Renal cortex interstitium (tissue), 11 donors: ENCODE results near the gene NCAM1. TPM values are rescaled to one million over a fixed set of nuclear protein-coding genes. Genes with fewer than 3 reads are reported as not detected.

Experiments used
- DNase-seq, 11 donors: peaks; one replicate each; pipeline ENCODE4 v3.0.0-alpha.2; 2013; ENCODE audit warnings: low read depth in 9 of 11, low spot score in 4 of 11; ENCODE audit errors: extremely low read depth in 1 of 11
- polyA plus RNA-seq, 3 donors: library from polyadenylated mRNA; unstranded; fragments of 120-200 nt; gene quantifications; one replicate each; pipeline ENCODE4 v1.2.1, GENCODE V29; 2013; ENCODE audit not compliant: insufficient read length in 3 of 3

NCAM1 gene
- polyA plus RNA-seq, 3 donors: 72.5 to 88.0 (median 83.2) TPM

DNA sequence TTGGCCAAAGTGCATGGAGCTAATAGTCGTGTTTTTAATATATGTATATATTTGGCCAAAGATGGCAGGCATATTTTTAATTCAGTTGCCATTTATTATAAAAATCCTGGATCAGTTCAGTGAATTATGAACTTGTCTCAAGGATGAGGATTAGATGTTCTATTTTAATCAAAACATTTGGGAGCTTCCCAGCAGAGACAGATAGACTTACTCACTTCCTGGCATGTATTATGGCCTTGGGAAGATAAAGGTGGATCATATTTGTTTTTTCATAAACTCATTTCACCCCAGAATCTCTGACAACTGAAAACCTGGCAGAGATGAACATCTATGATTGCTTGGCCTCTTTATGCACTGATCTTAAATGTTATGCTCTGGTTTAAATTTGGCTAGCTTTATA, 148.8 kb downstream of the NCAM1 start:
- no peak for DNase-seq

DNA sequence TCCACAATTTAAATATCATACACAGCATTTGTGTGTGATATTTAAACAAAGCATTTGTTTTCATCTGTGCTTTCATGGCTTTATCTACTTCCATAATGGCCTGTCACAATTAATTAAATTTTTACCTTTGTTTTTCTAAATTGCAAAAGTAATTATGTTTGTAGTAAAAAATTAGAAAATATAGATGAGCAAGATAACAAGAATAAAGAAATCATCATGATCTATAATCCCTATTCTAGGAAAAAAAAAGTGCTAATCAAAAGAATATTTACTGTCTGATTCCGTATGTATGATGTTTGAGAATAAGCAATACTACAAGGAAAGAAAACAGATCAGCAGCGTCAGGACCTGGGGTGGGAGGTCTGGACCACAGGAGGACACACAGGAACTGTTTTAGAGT, 149.9 kb downstream of the NCAM1 start:
- no peak for DNase-seq

DNA sequence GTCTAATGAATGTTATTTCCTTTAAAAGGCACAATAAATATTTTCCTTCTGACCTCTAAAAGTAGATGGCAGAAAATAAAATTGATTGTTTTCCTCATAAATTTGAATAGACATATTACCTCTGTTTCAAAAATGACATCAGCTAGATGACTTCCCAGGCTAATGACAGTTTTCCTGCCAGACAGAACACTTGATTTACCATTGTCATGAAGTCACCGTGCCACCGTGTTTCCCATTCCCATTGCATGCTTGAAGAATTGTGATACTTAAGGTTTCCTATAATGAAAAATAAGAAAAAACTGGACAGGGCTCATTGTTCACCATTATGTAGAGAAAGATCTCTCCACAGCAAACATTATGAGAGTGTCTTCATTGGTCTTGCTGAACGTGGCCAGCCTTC, 151.1 kb downstream of the NCAM1 start:
- DNase-seq: no peak

DNA sequence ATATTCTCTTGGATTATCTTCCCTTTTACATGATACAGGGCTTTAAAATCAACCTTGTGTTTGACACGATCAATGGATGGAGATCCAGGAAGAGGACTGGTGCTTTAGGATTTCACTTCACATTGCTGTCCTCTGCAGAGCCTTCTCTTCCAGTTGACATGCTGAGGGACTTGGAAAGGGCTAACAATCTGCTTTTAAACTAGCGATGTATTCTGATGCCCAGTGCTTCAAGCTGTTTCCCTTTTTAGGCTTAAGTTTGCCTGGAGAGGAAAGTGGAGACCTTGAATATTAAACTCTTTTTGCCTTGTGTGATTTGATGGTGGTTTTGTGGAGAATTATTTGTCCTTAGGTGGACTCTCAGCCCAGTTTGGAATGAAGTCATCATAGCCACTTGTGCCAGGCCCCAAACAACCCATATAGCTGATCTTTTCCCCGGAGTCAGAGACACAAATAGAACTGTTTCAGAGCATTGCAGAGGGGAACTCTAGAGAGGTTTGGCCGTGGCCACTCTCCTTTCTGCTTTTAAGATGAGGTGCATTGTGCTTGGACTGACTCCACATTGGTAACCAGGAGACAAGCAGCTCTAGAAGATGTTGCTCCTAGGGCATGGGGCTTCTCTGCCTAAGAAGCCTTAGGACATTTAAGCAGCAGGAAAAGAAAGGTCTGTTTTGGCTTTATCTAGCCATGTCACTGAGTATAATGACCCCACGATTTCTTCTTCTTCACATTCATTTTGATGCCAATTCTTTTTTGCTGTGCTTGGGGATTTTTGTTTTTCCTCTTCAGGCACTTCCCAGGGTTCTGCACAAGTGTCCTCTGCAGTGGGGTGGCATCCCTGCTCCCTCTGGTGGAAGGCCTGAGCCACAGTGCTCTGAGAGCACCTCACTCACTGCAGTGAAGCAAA, 152.8 kb downstream of the NCAM1 start:
- peak; percentile 26 to 55 (median 38) for DNase-seq

DNA sequence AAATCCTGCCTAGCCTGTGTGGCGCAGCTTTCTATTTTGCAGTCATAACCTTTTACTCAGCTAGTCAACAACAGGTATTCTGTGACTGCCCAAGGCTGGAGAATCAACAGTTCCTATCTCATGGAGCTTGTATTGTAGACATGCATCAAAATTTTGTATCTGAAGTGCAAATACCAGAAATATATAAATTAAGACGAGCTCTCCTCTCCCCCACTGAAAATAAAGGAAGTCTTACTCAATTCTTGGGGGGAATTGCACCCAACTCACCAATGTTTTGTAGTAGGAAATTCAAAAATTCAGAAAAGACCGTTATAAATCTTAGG, 153.4 kb downstream of the NCAM1 start:
- no peak for DNase-seq

DNA sequence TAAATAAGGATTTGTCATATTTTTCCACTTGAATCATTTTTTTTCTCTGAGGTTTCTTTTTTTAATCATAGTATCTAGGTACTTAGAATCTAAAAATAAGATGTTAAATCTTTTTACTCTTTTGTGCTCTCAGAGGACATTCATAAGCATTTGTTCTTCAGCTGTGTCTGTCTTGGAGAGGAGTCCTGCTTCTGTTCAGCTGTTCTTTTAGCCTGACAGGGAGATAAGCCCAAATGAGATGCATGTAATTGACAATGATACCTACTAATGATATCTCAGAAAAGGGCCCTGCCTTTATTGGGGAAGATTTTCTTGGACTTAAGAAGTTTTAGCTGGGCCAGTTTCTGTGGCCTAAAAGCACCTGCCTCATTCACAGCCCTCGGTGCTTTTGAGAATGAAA, 156.9 kb downstream of the NCAM1 start:
- no peak for DNase-seq

DNA sequence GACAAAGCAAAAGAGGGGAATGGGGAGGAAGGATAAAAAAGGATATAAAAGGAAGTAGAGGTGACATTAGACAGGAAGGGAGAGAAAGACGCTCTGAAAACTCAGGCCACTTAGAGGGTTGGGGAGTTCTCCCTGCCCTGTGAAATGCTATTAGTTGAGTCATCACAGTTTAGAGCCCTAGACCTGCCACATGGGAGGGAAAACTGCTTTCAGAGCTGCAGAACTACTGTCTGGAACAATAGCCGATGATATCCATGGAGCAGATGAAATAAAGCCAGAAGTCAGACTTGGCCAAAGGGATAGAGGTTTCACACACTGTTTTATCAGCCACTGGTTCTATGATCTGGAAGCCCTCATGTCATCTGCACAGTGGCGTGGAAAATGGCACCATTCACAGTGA, 157.9 kb downstream of the NCAM1 start:
- DNase-seq: no peak

DNA sequence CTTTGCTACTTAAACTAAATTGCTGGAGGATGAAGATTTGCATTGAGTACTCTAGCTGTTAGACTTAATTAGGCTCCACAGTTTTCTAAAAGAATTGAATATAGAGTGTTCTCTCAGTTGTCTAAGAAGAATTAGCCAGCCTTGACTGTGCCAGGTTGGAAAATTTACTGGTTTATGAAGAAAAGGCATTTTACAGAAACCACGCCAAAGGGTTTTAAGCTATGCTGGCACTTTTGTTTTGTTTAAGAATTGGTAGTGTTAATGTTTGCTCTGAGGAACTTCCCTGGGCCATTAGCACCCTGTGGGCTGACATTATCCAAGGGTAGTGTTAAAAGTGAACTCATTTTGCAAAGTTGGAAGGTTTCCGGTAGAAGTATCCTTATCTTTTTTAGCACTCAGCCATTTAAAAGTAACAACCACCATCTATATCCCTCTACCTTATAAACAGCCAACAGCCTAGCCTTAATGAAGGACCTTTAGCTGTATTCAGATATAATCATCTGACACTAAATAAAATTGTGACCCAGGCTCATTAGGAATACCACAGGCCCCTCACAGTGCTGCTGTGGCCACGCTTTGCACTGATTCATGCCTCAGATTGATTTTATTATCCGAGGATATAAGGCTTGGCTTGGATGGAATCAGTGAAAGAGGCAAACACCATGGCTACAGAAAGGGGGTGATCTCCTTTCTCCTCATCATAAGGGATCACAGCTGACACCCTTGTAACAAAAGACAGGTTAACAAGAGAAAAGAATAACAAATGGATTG, 158.9 kb downstream of the NCAM1 start:
- no peak for DNase-seq

DNA sequence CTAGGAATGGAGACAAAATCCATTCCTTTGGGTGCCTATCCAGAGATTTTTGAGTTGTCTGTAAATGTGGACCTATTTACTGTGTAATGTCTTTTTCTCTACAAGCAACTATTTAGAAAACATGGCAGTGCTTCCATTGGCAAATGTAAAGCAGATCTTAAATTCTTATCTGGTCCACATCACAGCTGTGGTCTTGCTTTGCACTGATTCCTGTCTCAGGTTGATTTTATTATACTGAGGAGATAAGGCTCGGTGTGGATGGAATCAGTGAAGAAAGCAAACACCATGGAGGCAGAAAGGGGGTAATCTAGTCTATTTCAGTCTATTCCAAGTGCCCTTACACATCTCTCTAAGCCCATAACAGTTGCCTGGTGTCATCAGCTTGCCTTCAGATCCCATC, 160.5 kb downstream of the NCAM1 start:
- no peak for DNase-seq

DNA sequence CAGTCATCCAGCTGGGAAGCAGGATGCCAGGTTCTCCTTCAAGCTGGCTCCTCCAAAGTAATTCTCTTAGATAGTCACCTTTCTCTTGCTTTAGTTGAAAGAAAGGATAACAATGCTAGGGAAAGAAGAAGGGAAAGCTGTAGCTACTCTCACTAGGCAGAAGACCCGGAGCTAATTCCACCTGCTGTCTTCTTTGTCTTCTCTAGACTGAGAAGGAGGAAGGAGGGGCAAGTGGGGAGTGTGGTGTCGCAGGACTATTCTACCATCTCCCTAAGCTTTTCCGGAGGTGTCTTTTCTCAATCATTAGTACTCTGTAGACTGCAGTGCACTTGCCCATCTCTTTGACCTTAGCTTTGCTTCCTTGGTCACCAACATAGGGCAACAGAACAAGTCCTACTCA, 162.8 kb downstream of the NCAM1 start:
- no peak for DNase-seq

DNA sequence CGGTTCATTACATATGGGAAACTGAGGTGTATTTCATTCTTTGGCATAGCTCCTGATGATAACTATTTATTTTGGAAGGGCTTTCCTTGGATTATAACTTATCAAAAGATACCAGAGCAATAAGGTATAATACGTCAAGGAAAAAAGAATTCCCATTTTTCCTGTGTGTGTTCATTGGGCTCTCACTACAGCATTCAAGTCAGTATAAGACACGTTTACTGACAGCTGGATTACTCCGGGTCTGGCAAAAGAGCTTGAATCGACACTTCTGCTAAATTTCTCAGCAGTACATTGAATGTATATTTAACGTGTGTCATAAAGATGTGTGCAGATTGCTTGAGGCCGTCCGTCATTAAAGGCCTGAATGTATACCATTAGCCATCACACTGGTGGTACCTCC, 163.4 kb downstream of the NCAM1 start:
- no peak for DNase-seq

DNA sequence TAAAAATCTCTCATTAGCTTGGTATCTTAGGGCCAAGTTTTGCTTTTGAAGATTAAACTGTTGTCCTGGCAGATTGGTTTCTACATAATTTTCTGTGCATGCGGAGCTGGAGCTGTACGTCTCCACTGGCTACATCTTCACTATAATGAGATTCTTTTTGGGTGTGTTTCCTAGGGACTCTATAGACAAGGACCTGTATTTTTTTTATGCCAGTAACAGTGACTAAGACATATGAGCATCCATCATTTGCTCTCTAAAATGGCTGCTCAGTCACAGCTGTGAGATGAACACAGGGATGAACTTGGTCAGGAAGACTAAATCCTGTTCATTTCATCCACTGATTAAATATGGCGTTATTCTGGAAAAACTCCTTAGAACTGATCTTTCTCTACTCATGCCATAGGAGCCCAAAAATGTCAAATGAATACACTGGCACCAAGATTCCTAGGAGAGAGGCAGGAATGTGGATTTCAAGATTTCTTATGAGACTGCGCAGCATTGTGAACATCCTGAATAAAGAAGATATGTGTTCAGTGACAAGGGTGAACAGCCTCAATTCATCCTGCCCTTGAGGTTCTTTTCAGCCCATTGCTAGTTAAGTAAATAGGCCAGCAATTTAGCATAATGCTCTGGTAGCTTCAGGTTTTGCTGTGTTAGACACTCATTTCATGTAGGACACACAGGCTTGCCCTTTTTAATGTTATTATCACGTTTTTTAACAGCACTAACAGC, 168.2 kb downstream of the NCAM1 start:
- DNase-seq: no peak

DNA sequence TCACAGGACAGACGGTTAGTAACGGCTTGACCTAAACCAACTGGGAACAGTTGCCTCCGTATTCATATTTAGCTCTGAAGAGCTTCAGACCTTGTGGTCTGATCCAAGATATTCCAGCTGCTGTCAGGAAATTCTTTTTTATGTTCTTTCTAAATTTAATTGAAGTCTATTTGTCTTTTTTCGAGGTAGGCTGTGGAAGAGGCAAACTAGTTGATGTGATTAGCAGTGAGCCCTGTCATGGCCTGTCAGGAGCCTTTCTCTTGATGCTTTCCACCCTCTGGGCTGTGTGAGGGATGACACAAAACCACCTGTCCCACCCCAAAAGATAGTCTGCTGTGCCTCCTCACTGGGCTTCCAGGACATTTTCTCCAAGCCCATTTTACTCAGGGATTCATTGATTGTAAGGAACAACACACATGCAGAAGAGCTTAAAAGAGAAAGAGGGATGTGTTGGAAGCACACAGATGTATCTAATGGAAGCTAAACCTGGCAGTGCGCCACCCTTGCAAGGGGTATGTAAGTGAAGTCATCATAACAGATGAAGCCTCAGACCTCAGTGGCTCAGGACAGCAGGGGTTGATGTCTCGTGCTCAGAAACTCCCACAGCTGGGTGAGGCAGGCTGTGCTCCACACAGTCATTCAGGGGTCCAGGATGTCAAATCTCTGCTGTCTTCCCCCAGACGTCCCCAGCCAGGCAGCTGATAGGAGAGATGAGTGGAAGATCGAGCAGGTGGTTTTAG, 170.0 kb downstream of the NCAM1 start:
- DNase-seq: no peak

DNA sequence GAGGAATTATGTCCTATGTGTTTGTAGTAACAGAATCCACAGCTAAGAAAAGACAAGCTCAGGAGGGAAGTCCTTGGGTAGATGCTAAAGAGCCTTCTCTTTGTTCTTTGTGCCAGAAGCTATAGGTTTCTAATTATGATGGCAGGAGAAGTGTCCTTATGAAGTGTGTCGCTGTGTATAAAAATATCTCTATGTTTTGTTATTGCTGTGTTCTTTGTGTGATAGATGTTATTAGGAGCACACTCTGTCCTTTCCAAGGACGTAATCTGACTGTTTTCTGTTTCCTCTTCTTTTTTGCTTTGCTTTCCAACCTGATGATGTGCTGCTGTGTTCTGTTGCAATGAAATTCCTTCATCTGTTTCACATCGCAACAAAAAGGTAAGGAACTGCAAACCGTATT, 171.9 kb downstream of the NCAM1 start:
- no peak for DNase-seq

DNA sequence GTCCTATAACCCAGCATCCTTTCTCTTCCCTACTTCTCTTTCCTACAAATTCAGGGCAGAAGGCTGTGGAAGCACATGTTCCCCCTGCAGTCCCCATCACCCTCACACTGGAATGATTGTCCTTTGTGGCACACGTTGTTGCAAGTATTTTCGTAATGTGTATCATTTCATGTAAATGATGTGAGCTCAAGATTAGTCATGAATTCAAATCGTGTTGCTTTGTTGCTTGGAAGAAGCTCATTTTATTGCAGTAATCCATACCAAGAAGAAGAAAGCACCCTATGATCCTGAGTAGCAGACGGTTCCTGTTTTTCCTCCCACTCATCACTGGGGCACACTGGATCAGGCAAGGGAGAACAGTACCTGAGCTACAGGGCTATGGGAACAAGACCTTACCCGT, 173.4 kb downstream of the NCAM1 start:
- no peak for DNase-seq

DNA sequence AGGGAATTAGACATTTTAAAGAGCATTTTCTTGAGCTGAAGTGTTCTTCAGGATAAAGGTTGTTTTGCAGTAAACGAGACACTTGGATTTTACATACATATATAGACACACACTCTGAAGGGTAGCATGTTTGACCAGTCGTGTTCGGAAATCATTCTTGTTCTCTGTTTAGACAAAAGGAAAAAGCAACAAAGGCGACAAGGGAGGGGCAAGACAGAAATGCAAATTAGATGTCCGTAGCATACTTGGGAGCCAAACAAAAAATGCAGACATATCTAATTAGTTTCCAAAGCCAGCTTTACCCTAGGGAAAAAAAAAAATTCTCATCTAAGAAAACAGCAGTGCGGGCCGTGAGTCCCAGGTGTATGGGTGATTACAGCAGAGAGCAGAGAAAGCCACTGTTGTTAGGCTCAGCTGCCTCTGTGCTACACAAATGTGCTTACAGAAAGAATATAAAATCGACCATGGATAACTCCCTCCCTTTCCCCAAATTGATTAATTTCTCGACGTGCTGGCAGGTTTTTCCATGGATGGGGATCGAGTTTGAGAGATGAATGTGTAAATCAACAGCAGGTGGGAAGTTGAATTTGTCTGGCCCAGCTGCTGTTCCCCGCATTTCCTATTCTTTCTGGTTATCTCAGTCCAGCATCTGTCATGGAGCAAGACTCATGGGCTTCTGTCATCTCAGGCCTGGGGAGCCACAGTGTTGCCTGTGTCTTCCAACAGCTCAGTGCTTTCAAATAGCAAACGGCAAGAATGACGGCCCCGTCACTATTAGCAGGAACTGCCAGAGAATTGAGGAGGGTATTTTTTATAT, 176.7 kb downstream of the NCAM1 start:
- DNase-seq: no peak

DNA sequence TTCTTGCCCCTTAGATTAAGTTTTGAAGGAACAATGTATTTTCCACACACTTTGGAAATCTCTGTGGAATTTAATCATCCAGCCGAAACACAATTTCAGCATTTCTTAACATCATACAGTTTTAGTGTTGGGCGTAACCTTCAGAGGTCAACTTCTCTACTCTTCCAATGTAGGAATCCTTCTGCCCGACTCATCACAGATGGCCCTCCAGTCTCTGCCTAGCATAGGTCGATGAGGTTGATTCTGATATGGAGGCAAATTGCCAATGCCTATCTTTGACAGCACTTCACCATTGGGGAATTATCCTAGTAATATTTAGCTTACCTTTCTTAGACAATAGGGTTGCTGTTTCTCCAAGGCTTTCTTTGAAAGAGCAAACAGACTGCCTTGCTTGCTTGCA, 177.5 kb downstream of the NCAM1 start:
- DNase-seq: no peak

DNA sequence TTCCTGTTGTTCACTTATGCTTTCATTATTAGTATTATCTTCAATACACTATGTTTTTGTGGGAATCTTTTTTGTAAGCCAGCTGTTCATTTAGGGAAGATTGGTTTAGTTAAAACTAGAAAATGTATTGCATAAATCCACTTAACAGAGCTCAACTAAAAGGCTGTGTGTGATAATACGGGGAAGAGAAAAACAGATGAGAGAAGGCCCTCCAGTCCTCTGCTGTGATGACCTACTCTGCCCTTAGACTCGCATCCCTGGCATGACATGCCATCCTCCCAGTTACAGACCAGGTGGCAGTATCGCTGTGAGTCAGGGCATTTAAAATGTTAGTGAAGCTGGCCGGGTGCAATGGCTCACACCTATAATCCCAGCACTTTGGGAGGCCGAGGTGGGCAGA, 179.8 kb downstream of the NCAM1 start:
- DNase-seq: no peak

DNA sequence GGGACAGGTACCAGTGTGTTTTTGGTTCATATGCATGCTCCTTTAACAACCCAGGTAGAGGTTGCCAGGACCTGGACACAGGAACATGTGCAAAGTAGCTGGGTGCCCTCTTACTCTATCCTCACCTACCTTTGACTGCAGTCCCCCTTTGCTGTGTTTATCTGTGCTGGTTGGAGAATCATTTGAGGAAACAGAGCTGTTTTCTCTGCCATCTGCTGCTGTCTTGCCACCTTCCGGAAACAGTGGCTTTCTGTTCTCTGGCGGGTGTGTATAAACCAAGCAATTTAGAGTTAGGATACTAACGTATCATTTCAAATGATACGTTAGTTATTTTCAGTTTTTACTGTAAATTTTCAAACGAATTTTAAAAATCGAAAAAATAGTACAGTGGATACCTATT, 181.3 kb downstream of the NCAM1 start:
- DNase-seq: no peak
